Lower leg skin (tissue), 3 donors: ENCODE measurements around the gene ARIH1.

Experiments
- CTCF ChIP-seq, 3 donors: fragments of 450-650 bp; IDR thresholded peaks; one replicate each; pipeline ENCODE4 v1.5.1; 2016; ENCODE audit warnings: antibody characterized with exemption in 3 of 3, mild to moderate bottlenecking in 3 of 3, moderate library complexity in 2 of 3
- POLR2A ChIP-seq, 2 donors: fragments of 450-650 bp; IDR thresholded peaks; one replicate each; pipeline ENCODE4 v1.6.1; 2016 to 2017; ENCODE audit warnings: antibody characterized with exemption in 2 of 2, mild to moderate bottlenecking in 1 of 2, moderate library complexity in 1 of 2

DNA sequence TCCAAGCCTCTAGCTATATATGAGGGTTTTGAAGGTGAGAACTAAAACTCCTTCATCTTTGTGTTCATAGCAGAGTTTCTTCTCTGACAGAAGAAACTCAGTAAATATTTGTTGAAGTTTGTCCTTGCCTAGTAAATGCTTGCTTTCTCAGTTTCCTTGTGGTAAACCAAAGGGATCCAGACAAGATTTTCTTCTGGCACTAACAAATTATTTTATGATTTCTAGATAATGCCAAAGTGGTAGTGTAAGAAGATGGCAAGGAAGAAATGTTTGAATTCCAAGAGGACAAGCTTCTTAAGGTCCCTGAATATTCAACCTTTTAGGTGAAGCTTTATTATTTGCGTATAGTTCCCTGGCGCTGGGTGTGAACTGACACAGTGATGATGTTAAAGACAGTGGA is 14.4 kb downstream of the ARIH1 start:
- TF ChIP-seq CTCF (IDR thresholded peaks at IDR 0.05) (no peak), POLR2A (IDR thresholded peaks at IDR 0.05) (no peak)
